Fibroblast of lung (primary cell): ENCODE data around the gene RIT1. TPM values are rescaled to one million over a fixed set of nuclear protein-coding genes. Genes with fewer than 3 reads are reported as not detected.

Source experiments
- DNase-seq, 2 donors: peaks; one replicate each; pipeline versions ENCODE4 v3.0.0 to v3.0.0-alpha.2; 2010; ENCODE audit warnings: low read depth in 2 of 2
- H2AFZ ChIP-seq: 2 replicates; pipeline ENCODE4 v1.5.1; 2012; ENCODE audit warnings: low read length, control low read depth, inconsistent platforms
- H3K27ac ChIP-seq: 2 replicates; pipeline ENCODE4 v1.5.1; 2011; ENCODE audit warnings: low read length, control low read depth; ENCODE audit not compliant: insufficient read depth
- H3K27me3 ChIP-seq: 2 replicates; pipeline ENCODE4 v1.5.1; 2011; ENCODE audit warnings: mild to moderate bottlenecking, low read length; ENCODE audit not compliant: control insufficient read depth, insufficient read depth
- H3K36me3 ChIP-seq: 2 replicates; pipeline ENCODE4 v1.5.1; 2011; ENCODE audit warnings: low read length; ENCODE audit not compliant: control insufficient read depth, insufficient read depth
- H3K4me1 ChIP-seq: 2 replicates; pipeline ENCODE4 v1.5.1; 2011; ENCODE audit warnings: low read length; ENCODE audit not compliant: control insufficient read depth, insufficient read depth; ENCODE audit errors: extremely low read depth
- H3K4me2 ChIP-seq: 2 replicates; pipeline ENCODE4 v1.5.1; 2011; ENCODE audit warnings: low read length, control low read depth; ENCODE audit not compliant: insufficient read depth; ENCODE audit errors: extremely low read depth
- H3K4me3 ChIP-seq, 4 experiments: fragments of 200-600 bp in 1 of 4; sonication (generic) in 1 of 4; replicated peaks in 1 of 4; 2 replicates each; pipeline ENCODE4 v1.5.1; 2011 to 2016; ENCODE audit warnings: low read length in 4 of 4, low read depth in 3 of 4, mild to moderate bottlenecking in 3 of 4, control low read depth in 2 of 4, inconsistent platforms in 1 of 4, mixed read lengths in 1 of 4; ENCODE audit not compliant: insufficient read depth in 1 of 4; ENCODE audit errors: control extremely low read depth in 1 of 4
- H3K79me2 ChIP-seq: 2 replicates; pipeline ENCODE4 v1.5.1; 2012; ENCODE audit warnings: mild to moderate bottlenecking, low read length, inconsistent platforms; ENCODE audit not compliant: control insufficient read depth, insufficient read depth
- H3K9ac ChIP-seq: 2 replicates; pipeline ENCODE4 v1.5.1; 2011; ENCODE audit warnings: mild to moderate bottlenecking, low read length, control low read depth; ENCODE audit not compliant: insufficient read depth
- H3K9me3 ChIP-seq: 2 replicates; pipeline ENCODE4 v1.5.1; 2012; ENCODE audit warnings: low read depth, low read length; ENCODE audit not compliant: control insufficient read depth, insufficient read depth
- H4K20me1 ChIP-seq: 2 replicates; pipeline ENCODE4 v1.5.1; 2011; ENCODE audit warnings: low read length; ENCODE audit not compliant: control insufficient read depth, insufficient read depth; ENCODE audit errors: extremely low read depth
- CTCF ChIP-seq, 2 donors: IDR thresholded peaks in 1 of 2; conservative IDR thresholded peaks in 1 of 2; 1 replicate in 1 of 2; 2 replicates in 1 of 2; pipeline ENCODE4 v1.5.1; 2011 to 2012; ENCODE audit warnings: low read length in 2 of 2, control low read depth in 1 of 2, inconsistent platforms in 1 of 2, low read depth in 1 of 2, mild to moderate bottlenecking in 1 of 2
- EZH2 ChIP-seq: IDR thresholded peaks from 2 replicates; pipeline ENCODE4 v1.5.1; 2012; ENCODE audit warnings: low read length, control low read depth, mild to moderate bottlenecking; ENCODE audit errors: missing control alignments
- polyA plus RNA-seq, 2 donors: library from polyadenylated mRNA; depleted of rRNA in 1 of 2; stranded (reverse) in 1 of 2; unstranded in 1 of 2; fragments of >200 nt; gene quantifications; 2 replicates each; pipeline ENCODE4 v1.2.1, GENCODE V29; 2011 to 2012; ENCODE audit warnings: missing spikeins in 1 of 2
- total RNA-seq: library from RNA; depleted of rRNA; stranded (reverse); fragments of >200 nt; gene quantifications from 2 replicates; pipeline ENCODE4 v1.2.1, GENCODE V29; 2014

The RIT1 gene
- total and polyA plus RNA-seq, 2 donors (not counting 1 experiment from before 2014, with no cell fraction given), result 33.4 to 56.8 TPM

DNA sequence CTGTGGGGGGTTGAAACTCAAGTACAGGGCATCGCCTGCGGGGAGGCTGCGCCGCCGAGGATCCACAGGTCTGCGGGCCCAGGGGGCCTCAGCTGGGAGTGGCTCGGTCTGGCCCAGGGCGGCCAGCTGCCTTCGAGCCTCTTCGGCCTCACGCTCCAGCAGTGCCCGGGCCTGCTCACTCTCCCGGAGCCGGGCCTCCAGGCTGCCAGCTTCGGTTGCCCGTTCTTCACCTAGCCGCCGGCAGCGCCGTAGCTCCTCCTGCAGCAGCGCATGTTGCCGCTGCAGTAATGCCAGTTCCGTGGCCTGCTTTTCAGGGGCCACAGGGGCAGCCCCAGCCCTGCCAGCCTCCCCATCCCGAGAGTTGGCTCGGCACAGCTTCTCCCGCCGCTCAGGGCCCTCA lies 39.7 kb upstream of the RIT1 start:
- Histone ChIP-seq H3K4me2 (no peak overlapping the region), H2AFZ (no peak overlapping the region), H3K9me3 (no peaks in the 10 kb centered on the region), H3K79me2 (no peaks in the 10 kb centered on the region), H3K9ac (no peak overlapping the region), H3K27ac (no peak overlapping the region), H3K27me3 (no peaks in the 10 kb centered on the region), H3K4me3 (no peak overlapping the region), H4K20me1 (no peaks in the 10 kb centered on the region), H3K36me3 (peaks cover 37% of the 10 kb centered on the region), H3K4me1 (no peaks in the 10 kb centered on the region)
- no peak for DNase-seq
- TF ChIP-seq CTCF (conservative IDR thresholded peaks at IDR 0.05 in 1 of 2, IDR thresholded peaks at IDR 0.05 in 1 of 2; ENCODE audit: low read depth in 1 of 2, low read length in 2 of 2), result no peak
- TF ChIP-seq EZH2, result no peak

- no peak for DNase-seq
- Histone ChIP-seq H3K9me3 (no peaks in the 10 kb centered on the region), H3K27me3 (no peaks in the 10 kb centered on the region), H4K20me1 (no peaks in the 10 kb centered on the region), H3K27ac (no peak overlapping the region), H3K4me1 (no peaks in the 10 kb centered on the region), H3K79me2 (no peaks in the 10 kb centered on the region), H3K4me3 (no peak overlapping the region), H3K9ac (no peak overlapping the region), H3K4me2 (no peak overlapping the region), H3K36me3 (peaks cover 30% of the 10 kb centered on the region), H2AFZ (no peak overlapping the region)
- TF ChIP-seq CTCF (conservative IDR thresholded peaks at IDR 0.05 in 1 of 2, IDR thresholded peaks at IDR 0.05 in 1 of 2; ENCODE audit: low read depth in 1 of 2, low read length in 2 of 2), result no peak
- no peak for TF ChIP-seq EZH2
Measured at GRCh38 chr1:155947741-155948140, 36.6 kb upstream of the RIT1 start.

DNA sequence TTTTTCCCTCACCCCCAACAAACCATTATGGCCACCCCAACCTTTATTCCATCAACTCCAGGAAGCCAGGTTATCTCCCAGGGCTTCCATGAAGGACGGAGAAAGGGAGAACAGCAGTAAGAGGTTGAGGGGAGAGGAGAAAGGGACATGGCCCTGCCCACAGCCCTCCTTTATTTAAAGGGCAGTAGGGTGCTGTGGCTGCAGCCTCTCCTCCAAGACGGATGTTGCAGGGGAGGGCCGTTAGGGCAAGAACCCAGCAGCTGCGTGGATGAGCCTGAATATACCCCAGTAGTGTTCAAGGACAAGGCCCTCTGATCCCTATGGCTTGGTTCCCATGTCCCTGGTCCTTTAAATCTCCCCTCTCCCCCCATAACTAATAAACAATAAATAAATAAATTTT lies 36.1 kb upstream of the RIT1 start:
- no peaks in the 10 kb centered on the region for H3K9me3 ChIP-seq
- peaks cover 26% of the 10 kb centered on the region for H3K36me3 ChIP-seq
- no peaks in the 10 kb centered on the region for H3K4me1 ChIP-seq
- no peaks in the 10 kb centered on the region for H3K27me3 ChIP-seq
- H3K79me2 ChIP-seq, result no peaks in the 10 kb centered on the region
- TF ChIP-seq CTCF (conservative IDR thresholded peaks at IDR 0.05 in 1 of 2, IDR thresholded peaks at IDR 0.05 in 1 of 2; ENCODE audit: low read depth in 1 of 2, low read length in 2 of 2) (no peak), EZH2 (no peak)
- no peak overlapping the region for H3K4me3 ChIP-seq
- no peak overlapping the region for H3K27ac ChIP-seq
- DNase-seq, result no peak
- no peak overlapping the region for H3K4me2 ChIP-seq
- H2AFZ ChIP-seq, result no peak overlapping the region
- no peaks in the 10 kb centered on the region for H4K20me1 ChIP-seq
- no peak overlapping the region for H3K9ac ChIP-seq
